GM19238 (cell line): ENCODE results near the gene INO80B.

Source experiments
- DNase-seq: peaks from one replicate; pipeline ENCODE4 v3.0.0; 2011; ENCODE audit warnings: low spot score; ENCODE audit not compliant: insufficient read length

INO80B gene

DNA sequence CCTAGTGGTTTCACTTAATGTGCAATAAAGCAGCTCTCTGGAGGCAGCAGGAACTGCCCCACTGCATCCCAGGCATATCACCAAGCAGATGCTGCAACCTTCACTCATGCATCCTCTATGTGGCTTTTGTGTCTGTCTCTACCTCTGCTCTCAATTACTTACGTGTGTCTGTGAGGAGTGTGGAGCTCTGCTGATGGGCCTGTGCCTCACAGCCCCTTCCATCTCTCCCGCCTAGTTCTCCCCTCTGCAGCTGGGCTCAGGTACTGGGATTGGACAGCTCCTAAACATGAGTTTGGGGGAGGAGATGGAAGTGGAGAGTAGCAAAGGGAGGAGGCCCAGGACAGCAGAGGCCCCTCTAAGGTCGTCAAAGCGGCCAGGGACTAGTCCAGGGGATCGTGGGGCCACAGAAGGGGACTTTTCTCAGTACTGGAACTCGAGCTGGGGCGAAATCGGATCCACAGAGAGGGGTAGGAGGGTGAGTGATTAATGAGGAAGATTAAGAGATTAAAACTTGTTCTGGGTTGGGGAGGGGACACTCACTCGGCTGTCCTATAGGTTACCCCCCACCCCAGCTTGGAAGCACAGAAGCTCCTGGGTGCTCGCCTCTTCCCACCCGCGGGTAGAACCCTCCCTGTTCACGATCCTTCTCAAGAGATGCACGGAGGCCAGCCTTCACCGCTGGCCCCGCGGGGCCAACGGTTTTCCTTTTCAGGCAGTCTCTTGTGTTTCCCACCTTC lies 46.6 kb downstream of the INO80B start:
- no peak for DNase-seq

DNA sequence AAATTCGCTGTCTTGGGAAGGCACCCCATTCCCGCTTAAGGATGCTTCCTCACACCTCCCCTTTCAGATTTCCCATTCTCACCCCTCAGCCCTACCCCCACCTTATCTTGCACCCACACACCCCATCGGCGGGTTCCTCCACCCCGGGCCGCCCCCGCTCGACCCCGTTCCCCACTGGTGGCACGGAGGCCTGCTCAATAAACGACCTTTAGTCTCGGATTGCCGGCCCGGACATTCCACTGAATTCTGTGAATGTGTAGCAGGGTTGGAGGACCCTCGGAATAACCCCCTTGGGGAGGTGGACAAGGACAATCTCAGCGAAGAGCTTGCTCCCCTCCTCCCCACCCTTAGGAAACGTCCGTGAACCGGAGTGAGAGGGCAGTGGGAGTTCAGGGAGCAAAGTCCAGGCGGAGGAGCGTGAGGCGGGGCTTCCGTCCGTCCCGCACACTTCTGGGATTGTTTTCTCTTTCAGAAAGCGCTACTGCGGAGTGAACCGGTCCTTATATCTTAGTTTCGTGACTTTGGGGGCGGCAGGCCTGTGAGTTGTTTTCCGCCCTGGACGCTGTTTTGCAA lies 47.3 kb downstream of the INO80B start:
- no peak for DNase-seq

DNA sequence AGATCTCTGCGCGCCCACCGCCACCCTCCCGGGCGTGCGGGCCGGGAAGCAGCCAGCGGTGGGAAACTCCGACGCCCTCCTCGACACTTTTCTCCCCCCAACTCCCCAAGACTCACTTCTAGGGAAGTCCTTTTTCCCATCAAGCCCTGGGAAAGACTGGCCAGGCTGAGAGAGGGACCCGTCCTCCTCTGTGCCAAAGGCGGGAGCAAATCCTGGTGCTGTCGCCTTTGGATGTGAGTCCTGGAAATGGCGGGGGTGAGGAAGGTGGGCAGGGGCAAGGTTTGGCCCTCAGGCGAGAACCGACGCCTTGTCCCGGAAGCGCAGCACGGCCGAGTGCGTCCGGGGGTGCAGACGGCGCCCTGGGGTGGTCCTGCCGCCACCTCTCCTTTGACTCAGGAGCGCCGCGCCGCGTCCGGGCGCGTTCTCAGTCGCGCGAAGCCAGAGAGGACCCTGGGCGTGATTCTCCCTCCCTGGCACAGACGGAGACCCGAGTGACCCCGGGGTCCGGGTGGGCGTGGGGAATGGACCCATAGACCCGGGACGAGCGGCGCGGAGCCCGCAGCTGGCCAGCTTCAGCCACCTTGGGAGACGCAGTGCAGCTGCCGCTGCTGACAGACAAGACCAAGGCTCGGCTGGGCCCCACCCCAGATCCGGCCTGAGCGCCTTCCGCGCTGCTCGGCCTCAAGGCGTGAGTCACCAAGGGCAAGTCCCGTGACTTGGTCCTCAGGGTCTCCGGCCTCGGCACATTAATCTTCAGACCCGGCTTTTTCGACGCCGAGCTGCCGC lies 48.0 kb downstream of the INO80B start:
- DNase-seq: no peak

DNA sequence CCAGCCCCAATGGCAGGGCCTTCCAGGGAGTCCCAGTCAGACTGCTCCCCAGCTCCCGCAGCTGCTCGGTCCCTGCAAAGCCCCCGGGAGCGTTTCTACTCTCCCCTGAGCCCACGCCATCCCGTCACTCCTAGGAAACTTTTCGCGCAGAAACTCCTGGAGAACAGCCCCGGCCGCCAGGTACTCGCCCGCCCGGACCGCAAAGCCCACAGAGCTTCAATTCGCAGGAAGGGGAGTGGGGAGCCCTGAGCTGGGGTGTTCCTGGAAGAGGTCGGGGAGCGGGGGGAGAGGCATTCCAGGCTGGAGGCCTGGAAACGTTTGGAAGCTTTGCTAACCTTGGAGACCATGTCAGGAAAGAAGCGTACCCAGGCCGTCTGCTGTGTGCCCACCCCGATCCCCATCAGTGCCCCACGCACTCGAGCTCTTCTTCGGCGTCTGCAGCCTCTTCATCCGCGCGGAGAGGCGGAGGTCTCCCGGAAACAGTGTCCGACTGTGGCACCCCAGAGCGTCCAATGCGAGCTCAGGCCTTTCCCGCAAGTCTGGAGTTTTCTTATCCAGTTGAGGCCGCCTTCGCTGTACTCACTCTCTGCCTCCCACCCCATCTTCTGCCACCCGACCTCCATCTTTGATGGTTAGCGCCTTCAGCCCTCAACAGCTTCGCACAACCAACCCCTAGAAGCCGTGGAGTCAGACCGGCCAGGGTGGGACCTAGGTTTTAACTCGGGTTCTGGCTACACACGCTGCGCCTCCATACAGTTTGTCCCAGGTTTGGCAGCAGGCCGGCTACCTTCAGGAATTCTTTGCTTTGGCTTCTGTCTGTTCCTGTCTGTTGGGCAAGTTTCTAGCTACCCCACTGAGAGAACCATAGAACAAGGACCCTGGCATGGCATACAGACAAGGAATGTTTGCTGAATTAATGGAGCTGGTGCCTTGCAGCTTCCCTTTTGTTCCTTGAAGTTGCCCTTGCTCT lies 48.9 kb downstream of the INO80B start:
- DNase-seq: no peak

DNA sequence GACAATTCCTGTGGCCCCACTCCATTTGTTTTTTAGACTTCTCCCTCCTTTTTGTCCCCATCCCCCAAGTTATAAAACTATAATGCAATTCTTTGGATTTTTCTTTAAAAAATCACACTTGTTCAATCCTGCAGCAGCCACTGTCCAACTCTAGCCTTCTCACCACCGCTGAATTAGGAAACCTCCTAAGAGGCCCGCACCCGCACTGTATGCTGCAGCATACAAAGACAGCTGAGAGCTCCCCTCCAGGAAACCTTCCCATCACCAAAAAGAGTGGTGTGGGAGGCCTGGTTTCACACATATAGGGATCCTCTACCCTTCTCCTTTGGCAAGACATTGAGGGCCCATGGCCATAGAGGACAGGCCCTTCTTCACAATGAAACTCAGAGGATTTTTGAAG lies 49.7 kb downstream of the INO80B start:
- no peak for DNase-seq

DNA sequence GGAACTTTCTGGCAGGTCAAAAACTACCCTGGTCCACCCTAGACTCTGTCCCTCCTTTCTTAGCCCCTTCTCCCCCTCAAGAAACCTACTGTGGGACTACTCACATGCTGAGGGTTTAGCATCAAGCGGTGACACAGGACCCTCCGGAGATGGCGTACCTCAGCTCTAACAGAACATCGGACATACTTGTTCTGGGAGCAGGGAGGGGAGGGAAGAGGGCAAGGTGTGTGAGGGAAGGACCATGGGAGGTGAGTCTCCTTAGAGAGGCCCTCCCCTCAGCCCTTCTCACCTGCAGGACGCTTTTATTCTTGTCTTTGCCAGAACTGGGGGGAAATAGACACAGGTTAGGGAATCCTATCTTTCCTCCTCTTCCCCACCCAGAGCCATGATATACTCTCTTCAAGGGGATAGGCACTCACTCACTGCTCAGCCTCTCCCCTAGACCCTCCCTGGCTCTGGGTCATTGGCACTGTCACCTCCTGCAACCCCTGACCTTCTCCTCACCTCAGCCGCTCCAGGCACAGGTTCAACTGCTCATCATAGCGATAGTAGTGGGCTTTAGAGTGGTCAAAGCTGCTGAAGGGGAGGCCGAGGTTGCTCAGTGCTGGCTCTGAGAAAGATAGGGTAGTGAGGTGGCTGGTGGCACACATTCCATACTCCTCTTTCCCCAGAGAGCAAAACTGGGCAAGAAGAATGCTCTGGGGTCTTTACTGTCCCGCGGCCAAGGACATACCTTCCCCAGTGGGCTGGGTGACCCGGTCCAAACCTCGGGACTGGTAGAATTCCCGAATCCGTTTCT lies 50.8 kb downstream of the INO80B start:
- DNase-seq: no peak

DNA sequence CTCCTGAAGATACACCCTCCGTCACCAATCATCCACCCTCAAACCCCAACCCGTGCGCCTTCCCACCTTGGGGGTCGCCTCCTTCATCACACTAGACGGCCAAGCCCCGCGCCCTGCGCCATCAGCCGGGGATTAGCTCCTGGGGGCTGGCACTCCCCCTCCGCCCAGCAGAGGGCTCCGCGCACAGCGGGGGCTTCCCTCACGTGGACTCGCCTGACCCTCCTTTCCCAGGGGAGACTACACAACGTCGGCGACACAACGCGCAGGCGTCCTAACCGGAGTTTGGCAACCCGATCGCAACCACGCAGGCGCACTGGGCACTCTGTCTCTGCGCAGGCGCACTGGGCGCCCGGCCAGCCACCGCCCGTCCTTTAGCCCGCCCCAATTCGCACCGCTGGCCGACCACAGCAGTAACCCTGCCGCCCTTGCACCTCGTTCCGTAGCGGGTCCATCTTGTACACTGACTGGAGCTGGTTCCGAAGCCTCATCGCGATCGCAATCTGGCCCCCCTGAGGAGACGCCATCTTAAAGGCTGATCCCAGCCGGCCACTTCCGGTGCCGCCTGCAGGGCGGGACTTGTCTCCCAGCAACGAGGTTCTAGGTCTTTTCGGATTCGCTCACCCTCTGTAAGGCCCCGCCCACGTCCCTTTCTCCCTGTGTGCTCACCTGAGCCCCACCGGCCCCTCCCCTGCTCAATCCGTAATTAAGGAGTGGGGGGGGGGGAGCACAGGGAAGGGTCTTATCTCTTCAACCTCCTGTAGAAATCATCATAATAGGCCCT lies 52.4 kb downstream of the INO80B start, which contains the start of gene PCGF1:
Gene PCGF1 (minus strand): TSS at position 551 of the 781 bp plus-strand sequence. CDS start 27 bp downstream, at position 524.
- DNase-seq: peak; percentile 98
